ENCODE measurements around the gene ZNF205. TPM values are rescaled to one million over a fixed set of nuclear protein-coding genes. Genes with fewer than 3 reads are reported as not detected.
A peak's percentile ranks its signal among the peaks of the same experiment; 100 is the strongest.

The ZNF205 gene
- total and polyA plus RNA-seq, 10 of the 15 experiments (the other 5 are each of a cell fraction or from before 2014, with no cell fraction given): 0.26 to 1.5 (median 0.78) TPM; not detected in 2

- peak; percentile 90 for TF ChIP-seq GATAD2B (conservative IDR thresholded peaks at IDR 0.05; ENCODE audit: low read depth)
- TF ChIP-seq PRDM15 (CRISPR knock-in tag; IDR thresholded peaks at IDR 0.05): no peak
- TF ChIP-seq JUNB (IDR thresholded peaks at IDR 0.05): no peak
- TF ChIP-seq MLLT1 (IDR thresholded peaks at IDR 0.05): no peak
- no peak for TF ChIP-seq RFX5 (IDR thresholded peaks at IDR 0.05; ENCODE audit: low read depth, low read length)
- peak in 1 of 2 experiments; percentile 44; a peak in 1 of 3 replicates for TF ChIP-seq EGR1 (IDR thresholded peaks at IDR 0.05; ENCODE audit: borderline replicate concordance in 1 of 2, low read depth in 2 of 2, low read length in 2 of 2)
- TF ChIP-seq CHD4 (IDR thresholded peaks at IDR 0.05): no peak
- TF ChIP-seq CBFB (IDR thresholded peaks at IDR 0.05; ENCODE audit: low read depth): no peak
- peak; percentile 86 for TF ChIP-seq TAF1 (IDR thresholded peaks at IDR 0.05; ENCODE audit: borderline replicate concordance, low read depth, low read length)
- no peak for TF ChIP-seq HDAC6 (IDR thresholded peaks at IDR 0.05; ENCODE audit: unreplicated experiment)
- TF ChIP-seq SIX5 (IDR thresholded peaks at IDR 0.05; ENCODE audit: low read depth, low read length, severe bottlenecking): peak; percentile 48
- TF ChIP-seq KLF5 (IDR thresholded peaks at IDR 0.05; ENCODE audit: partially characterized antibody): no peak
- TF ChIP-seq MTA3 (IDR thresholded peaks at IDR 0.05; ENCODE audit: borderline replicate concordance, low read length): no peak
- TF ChIP-seq CTCF (IDR thresholded peaks at IDR 0.05 in 2 of 3, conservative IDR thresholded peaks at IDR 0.05 in 1 of 3; ENCODE audit: control insufficient read depth in 2 of 3, extremely low read depth in 1 of 3, insufficient read depth in 1 of 3, low read depth in 3 of 3, low read length in 3 of 3): no peak
- peak; percentile 89 for TF ChIP-seq LARP7 (IDR thresholded peaks at IDR 0.05)
- peak; percentile 68; the same call in 1 of the 2 replicates for TF ChIP-seq POLR2AphosphoS5 (IDR thresholded peaks at IDR 0.05; ENCODE audit: low read length)
- no peak for TF ChIP-seq REST (IDR thresholded peaks at IDR 0.05; ENCODE audit: low read depth, low read length)
- peak; percentile 83; the same call in 1 of the 2 replicates for TF ChIP-seq PML (IDR thresholded peaks at IDR 0.05; ENCODE audit: low read length)
- TF ChIP-seq SMAD5 (IDR thresholded peaks at IDR 0.05; ENCODE audit: low read depth): peak; percentile 51; the same call in 1 of the 2 replicates
- TF ChIP-seq RAD51 (IDR thresholded peaks at IDR 0.05): no peak
- TF ChIP-seq SP1 (IDR thresholded peaks at IDR 0.05; ENCODE audit: low read depth, low read length): peak; percentile 40
These were observed 6.0 kb upstream of the ZNF205 start (continued) for GRCh38 chr16:3106205-3106928.

Data from GM12878 (cell line).